HUES6 (cell line): ENCODE results near the gene TCTN3.
"Not testable (repeated sequence)": the region's sequence is repeated elsewhere in the genome, so short reads cannot be mapped to it uniquely, and the experiment has no call there.

Source experiments
- H3K27ac ChIP-seq: 2 replicates; pipeline ENCODE4 v1.7.0; 2013; ENCODE audit warnings: low read depth, mild to moderate bottlenecking, low read length, inconsistent platforms
- H3K27me3 ChIP-seq: 2 replicates; pipeline ENCODE4 v1.6.1; 2013; ENCODE audit warnings: low read length; ENCODE audit not compliant: control insufficient read depth, insufficient read depth
- H3K36me3 ChIP-seq: 2 replicates; pipeline ENCODE4 v1.6.1; 2013; ENCODE audit warnings: low read length; ENCODE audit not compliant: control insufficient read depth, insufficient read depth
- H3K4me1 ChIP-seq: 2 replicates; pipeline ENCODE4 v1.6.1; 2013; ENCODE audit warnings: low read length; ENCODE audit not compliant: control insufficient read depth, insufficient read depth
- H3K4me3 ChIP-seq: 2 replicates; pipeline ENCODE4 v1.5.1; 2013; ENCODE audit warnings: low read depth, low read length
- H3K9ac ChIP-seq: one replicate; pipeline ENCODE4 v1.6.1; 2013; ENCODE audit warnings: mild to moderate bottlenecking, low read length
- H3K9me3 ChIP-seq: 2 replicates; pipeline ENCODE4 v1.6.1; 2013; ENCODE audit warnings: low read depth, low read length; ENCODE audit not compliant: control insufficient read depth, insufficient read depth

The TCTN3 gene

DNA sequence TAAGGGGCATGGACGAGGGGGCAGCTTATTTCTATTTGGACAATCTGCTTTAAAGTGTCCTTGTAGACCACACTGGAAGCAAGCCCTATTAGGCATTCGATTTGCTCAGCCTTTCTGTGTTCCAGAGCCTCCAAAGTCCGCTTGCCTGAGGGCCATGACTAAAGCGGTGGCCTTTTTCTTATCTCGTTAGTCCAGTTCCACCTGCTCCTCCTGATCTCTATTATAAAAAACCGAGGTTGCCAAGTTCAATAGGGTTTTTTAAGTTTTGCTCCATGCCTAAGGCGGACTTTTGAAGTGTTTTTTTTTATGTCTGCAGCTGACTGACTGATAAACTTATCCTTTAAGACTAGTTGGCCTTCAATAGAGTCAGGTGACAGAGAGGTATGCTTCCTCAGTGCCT lies 27.0 kb upstream of the TCTN3 start:
- H3K9me3 ChIP-seq, H3K4me3 ChIP-seq, H3K27me3 ChIP-seq, H3K9ac ChIP-seq, H3K27ac ChIP-seq, H3K4me1 ChIP-seq, H3K36me3 ChIP-seq: not testable (repeated sequence)

DNA sequence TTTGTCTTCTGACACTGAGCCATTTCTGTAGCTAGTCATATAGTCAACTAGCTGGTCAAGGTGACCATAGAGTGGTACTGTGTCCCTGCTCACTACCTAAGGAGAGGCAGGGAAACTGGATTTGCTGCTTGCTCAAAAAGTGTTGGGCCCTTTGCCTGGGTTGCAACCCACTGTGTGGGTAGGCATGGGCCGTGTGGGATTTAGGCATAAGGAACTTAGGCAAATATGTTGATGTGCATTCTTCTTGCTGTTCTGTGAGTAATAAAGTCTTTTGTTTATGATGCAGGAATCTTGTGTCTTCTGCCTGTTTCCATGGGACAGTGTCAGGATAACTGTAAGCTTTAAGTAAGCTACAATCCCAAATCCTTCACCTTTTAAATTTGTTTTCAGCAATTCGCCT lies 23.1 kb upstream of the TCTN3 start:
- Histone ChIP-seq H3K4me3 (no peak overlapping the region), H3K9me3 (no peaks in the 10 kb centered on the region), H3K9ac (no peak overlapping the region), H3K27me3 (no peaks in the 10 kb centered on the region), H3K27ac (no peak overlapping the region), H3K4me1 (no peaks in the 10 kb centered on the region), H3K36me3 (no peaks in the 10 kb centered on the region)

GRCh38 chr10:95716466-95716865 lies 22.7 kb upstream of the TCTN3 start:
- H3K4me3 ChIP-seq: no peak overlapping the region
- no peaks in the 10 kb centered on the region for H3K9me3 ChIP-seq
- no peaks in the 10 kb centered on the region for H3K36me3 ChIP-seq
- no peaks in the 10 kb centered on the region for H3K4me1 ChIP-seq
- H3K27me3 ChIP-seq: no peaks in the 10 kb centered on the region
- H3K27ac ChIP-seq: no peak overlapping the region
- H3K9ac ChIP-seq: no peak overlapping the region

GRCh38 chr10:95711492-95711891 lies 17.8 kb upstream of the TCTN3 start:
- H3K9me3 ChIP-seq: peaks cover 4% of the 10 kb centered on the region
- no peak overlapping the region for H3K27ac ChIP-seq
- no peaks in the 10 kb centered on the region for H3K4me1 ChIP-seq
- H3K27me3 ChIP-seq: no peaks in the 10 kb centered on the region
- no peak overlapping the region for H3K4me3 ChIP-seq
- no peak overlapping the region for H3K9ac ChIP-seq
- H3K36me3 ChIP-seq: no peaks in the 10 kb centered on the region

DNA sequence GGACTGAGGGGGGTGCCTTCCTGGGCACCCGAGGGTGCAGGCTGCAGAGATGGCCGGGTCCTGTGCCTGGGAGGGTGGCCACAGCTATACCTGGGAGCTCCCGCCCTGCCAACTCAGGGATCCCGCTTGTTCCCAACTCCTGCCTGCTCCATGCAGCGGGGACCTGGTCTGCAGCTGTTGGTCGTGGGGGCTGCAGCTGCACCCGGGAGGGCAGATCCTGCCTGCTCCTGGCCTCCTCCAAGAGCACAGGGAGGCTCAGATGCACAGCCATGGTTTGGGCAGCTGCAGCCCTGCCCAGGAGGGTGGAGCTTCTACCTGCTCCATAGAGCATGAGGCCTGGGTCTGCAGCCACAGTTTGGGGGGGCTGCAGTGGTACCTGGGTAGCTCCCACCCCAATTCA lies 13.3 kb upstream of the TCTN3 start:
- Histone ChIP-seq H3K4me1 (no peaks in the 10 kb centered on the region), H3K9me3 (peaks cover 7% of the 10 kb centered on the region), H3K4me3 (no peak overlapping the region), H3K27ac (no peak overlapping the region), H3K9ac (no peak overlapping the region), H3K36me3 (no peaks in the 10 kb centered on the region), H3K27me3 (no peaks in the 10 kb centered on the region)

- Histone ChIP-seq H3K27me3 (no peaks in the 10 kb centered on the region), H3K4me3 (no peak overlapping the region), H3K9me3 (peaks cover 7% of the 10 kb centered on the region), H3K4me1 (no peaks in the 10 kb centered on the region), H3K9ac (no peak overlapping the region), H3K36me3 (no peaks in the 10 kb centered on the region), H3K27ac (no peak overlapping the region)
Measured at GRCh38 chr10:95706573-95706972, 12.8 kb upstream of the TCTN3 start.

GRCh38 chr10:95698415-95698814 lies 4.7 kb upstream of the TCTN3 start:
- H3K9ac ChIP-seq: no peak overlapping the region
- no peak overlapping the region for H3K4me3 ChIP-seq
- H3K27me3 ChIP-seq: no peaks in the 10 kb centered on the region
- H3K36me3 ChIP-seq: no peaks in the 10 kb centered on the region
- H3K27ac ChIP-seq: no peak overlapping the region
- no peaks in the 10 kb centered on the region for H3K4me1 ChIP-seq
- H3K9me3 ChIP-seq: peaks cover 14% of the 10 kb centered on the region

- no peak overlapping the region for H3K9ac ChIP-seq
- H3K27ac ChIP-seq: no peak overlapping the region
- no peaks in the 10 kb centered on the region for H3K27me3 ChIP-seq
- H3K9me3 ChIP-seq: peaks cover 14% of the 10 kb centered on the region
- H3K4me3 ChIP-seq: no peak overlapping the region
- H3K36me3 ChIP-seq: no peaks in the 10 kb centered on the region
- H3K4me1 ChIP-seq: no peaks in the 10 kb centered on the region
Measured at GRCh38 chr10:95697429-95697828, 3.7 kb upstream of the TCTN3 start.

- Histone ChIP-seq H3K9me3 (peaks cover 14% of the 10 kb centered on the region), H3K36me3 (peaks cover 21% of the 10 kb centered on the region), H3K9ac (no peak overlapping the region), H3K4me3 (no peak overlapping the region), H3K27me3 (no peaks in the 10 kb centered on the region), H3K4me1 (no peaks in the 10 kb centered on the region), H3K27ac (no peak overlapping the region)
Measured at GRCh38 chr10:95694665-95695064, 938 bp upstream of the TCTN3 start.

GRCh38 chr10:95693071-95693667 lies 558 bp downstream of the TCTN3 start:
- Histone ChIP-seq H3K4me1 (no peaks in the 10 kb centered on the region), H3K27me3 (no peaks in the 10 kb centered on the region), H3K27ac (peak overlapping the region; percentile 49; the same call in 1 of the 2 replicates), H3K9me3 (peaks cover 8% of the 10 kb centered on the region), H3K36me3 (peaks cover 35% of the 10 kb centered on the region), H3K9ac (peak overlapping the region; percentile 90), H3K4me3 (peak overlapping the region; percentile 93)

DNA sequence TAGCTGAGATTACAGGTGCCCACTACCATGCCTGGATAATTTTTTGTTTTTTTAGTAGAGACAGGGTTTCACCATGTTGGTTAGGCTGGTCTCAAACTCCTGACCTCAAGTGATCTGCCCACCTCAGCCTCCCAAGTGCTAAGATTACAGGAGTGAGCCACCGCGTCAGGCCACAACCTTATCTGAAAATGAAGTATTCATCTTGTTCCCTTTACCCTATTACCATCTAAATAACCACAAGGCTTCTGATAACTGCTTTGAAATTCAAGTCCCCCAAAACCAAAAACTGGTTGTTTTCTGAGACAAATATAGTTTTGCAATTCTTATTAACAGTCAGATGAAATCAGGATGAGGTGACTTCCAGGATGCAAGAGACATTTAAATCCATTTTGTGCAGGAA lies 2.4 kb downstream of the TCTN3 start:
- Histone ChIP-seq H3K9ac (no peak overlapping the region), H3K27ac (no peak overlapping the region), H3K4me3 (no peak overlapping the region), H3K4me1 (no peaks in the 10 kb centered on the region), H3K9me3 (no peaks in the 10 kb centered on the region), H3K27me3 (no peaks in the 10 kb centered on the region), H3K36me3 (peaks cover 50% of the 10 kb centered on the region)

DNA sequence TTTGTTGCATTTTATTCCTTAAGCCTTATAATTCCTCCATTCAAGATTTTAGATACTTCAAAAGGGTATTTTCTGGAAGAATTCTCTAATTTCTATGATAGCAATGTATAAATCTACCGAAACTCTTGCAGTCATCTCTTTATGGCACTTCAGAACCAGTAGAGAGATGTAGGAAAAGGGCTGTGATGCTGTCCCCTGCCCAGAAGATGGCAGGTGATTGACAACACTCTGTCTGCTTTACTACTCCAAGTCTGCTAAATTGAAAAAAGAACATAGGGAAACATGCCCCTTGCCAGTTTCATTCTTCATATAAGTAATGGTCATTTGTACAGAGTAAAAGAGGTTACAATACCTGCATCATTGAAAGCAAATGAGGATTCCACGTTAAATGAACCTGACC lies 5.1 kb downstream of the TCTN3 start:
- H3K4me3 ChIP-seq: no peak overlapping the region
- H3K36me3 ChIP-seq: peaks cover 76% of the 10 kb centered on the region
- H3K9ac ChIP-seq: no peak overlapping the region
- H3K27ac ChIP-seq: no peak overlapping the region
- no peaks in the 10 kb centered on the region for H3K27me3 ChIP-seq
- H3K9me3 ChIP-seq: no peaks in the 10 kb centered on the region
- H3K4me1 ChIP-seq: no peaks in the 10 kb centered on the region
